SK-N-SH (cell line): ENCODE measurements around the gene TCP10L.

ENCODE experiments used
- EP300 ChIP-seq, 2 experiments: IDR thresholded peaks; 2 replicates each; pipeline versions ENCODE4 v1.4.0 to v1.6.1; 2012; ENCODE audit warnings: borderline replicate concordance in 1 of 2, low read depth in 1 of 2, low read length in 1 of 2
- EZH2phosphoT487 ChIP-seq: fragments of 200-600 bp; sonication (generic); IDR thresholded peaks from 2 replicates; pipeline ENCODE4 v1.6.1; 2017; ENCODE audit warnings: low read depth, mixed run types, mild to moderate bottlenecking, antibody characterized with exemption, moderate library complexity, borderline replicate concordance
- POLR2AphosphoS5 ChIP-seq: IDR thresholded peaks from 2 replicates; pipeline ENCODE4 v1.6.1; 2012; ENCODE audit warnings: low read depth, low read length
- RAD21 ChIP-seq: IDR thresholded peaks from 2 replicates; pipeline ENCODE4 v1.6.1; 2012; ENCODE audit warnings: mild to moderate bottlenecking, low read length
- SIN3A ChIP-seq: IDR thresholded peaks from 2 replicates; pipeline ENCODE4 v1.6.1; 2012; ENCODE audit warnings: low read depth, mild to moderate bottlenecking, low read length, moderate library complexity, borderline replicate concordance
- TAF1 ChIP-seq: IDR thresholded peaks from 2 replicates; pipeline ENCODE4 v1.6.1; 2012; ENCODE audit warnings: low read depth, mild to moderate bottlenecking, low read length, moderate library complexity, borderline replicate concordance
- TCF12 ChIP-seq: IDR thresholded peaks from 2 replicates; pipeline ENCODE4 v1.4.0; 2012
- TEAD4 ChIP-seq: IDR thresholded peaks from 2 replicates; pipeline ENCODE4 v1.4.0; 2012; ENCODE audit warnings: mild to moderate bottlenecking, borderline replicate concordance; ENCODE audit not compliant: insufficient read depth
- TF ChIP-seq, protein P1 (sequence below): fragments of 200-600 bp; sonication (generic); IDR thresholded peaks from 2 replicates; pipeline ENCODE4 v1.6.1; 2017; ENCODE audit warnings: antibody characterized with exemption, mild to moderate bottlenecking, moderate library complexity
- TF ChIP-seq, protein P2 (sequence below): IDR thresholded peaks from 2 replicates; pipeline ENCODE4 v1.4.0; 2012; ENCODE audit warnings: low read depth
- TF ChIP-seq, protein P3 (sequence below): fragments of 150-350 bp; IDR thresholded peaks from 2 replicates; pipeline ENCODE4 v1.6.1; 2017; ENCODE audit warnings: antibody characterized with exemption, low read length, low read depth, borderline replicate concordance
- TF ChIP-seq, protein P4 (sequence below): IDR thresholded peaks from 2 replicates; pipeline ENCODE4 v1.6.1; 2012; ENCODE audit warnings: mild to moderate bottlenecking, low read depth, low read length, moderate library complexity

DNA sequence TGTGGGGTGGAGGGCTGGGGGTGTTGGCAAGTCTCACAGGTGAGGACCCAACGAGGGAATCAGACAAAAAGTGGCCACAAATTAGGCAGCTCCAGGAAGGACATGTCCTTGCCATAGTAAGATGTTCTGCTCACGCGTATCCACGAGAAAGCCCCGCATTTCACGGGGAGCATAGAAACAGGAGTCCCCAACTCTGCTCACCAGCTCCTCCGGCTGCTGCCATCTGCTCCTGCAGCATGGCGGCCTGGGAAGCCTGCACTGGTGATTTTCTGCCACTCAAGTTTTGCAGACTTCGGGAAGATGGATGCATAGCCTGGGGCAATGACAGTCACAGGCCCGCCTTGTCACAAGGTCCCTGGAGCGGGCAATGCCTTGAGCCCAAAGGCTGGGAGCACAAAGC lies 9.3 kb downstream of the TCP10L start:
- no peak for TF ChIP-seq POLR2AphosphoS5
- TF ChIP-seq, protein P1, sequence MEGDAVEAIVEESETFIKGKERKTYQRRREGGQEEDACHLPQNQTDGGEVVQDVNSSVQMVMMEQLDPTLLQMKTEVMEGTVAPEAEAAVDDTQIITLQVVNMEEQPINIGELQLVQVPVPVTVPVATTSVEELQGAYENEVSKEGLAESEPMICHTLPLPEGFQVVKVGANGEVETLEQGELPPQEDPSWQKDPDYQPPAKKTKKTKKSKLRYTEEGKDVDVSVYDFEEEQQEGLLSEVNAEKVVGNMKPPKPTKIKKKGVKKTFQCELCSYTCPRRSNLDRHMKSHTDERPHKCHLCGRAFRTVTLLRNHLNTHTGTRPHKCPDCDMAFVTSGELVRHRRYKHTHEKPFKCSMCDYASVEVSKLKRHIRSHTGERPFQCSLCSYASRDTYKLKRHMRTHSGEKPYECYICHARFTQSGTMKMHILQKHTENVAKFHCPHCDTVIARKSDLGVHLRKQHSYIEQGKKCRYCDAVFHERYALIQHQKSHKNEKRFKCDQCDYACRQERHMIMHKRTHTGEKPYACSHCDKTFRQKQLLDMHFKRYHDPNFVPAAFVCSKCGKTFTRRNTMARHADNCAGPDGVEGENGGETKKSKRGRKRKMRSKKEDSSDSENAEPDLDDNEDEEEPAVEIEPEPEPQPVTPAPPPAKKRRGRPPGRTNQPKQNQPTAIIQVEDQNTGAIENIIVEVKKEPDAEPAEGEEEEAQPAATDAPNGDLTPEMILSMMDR, result no peak
- TF ChIP-seq, protein P2, sequence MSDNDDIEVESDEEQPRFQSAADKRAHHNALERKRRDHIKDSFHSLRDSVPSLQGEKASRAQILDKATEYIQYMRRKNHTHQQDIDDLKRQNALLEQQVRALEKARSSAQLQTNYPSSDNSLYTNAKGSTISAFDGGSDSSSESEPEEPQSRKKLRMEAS, result no peak
- no peak for TF ChIP-seq TCF12
- TF ChIP-seq EZH2phosphoT487, result no peak
- no peak for TF ChIP-seq TEAD4
- TF ChIP-seq RAD21, result no peak
- TF ChIP-seq SIN3A, result no peak
- no peak for TF ChIP-seq EP300 (IDR thresholded peaks at IDR 0.05; ENCODE audit: borderline replicate concordance in 1 of 2, low read depth in 1 of 2, low read length in 1 of 2)
- no peak for TF ChIP-seq TAF1
- TF ChIP-seq, protein P3, sequence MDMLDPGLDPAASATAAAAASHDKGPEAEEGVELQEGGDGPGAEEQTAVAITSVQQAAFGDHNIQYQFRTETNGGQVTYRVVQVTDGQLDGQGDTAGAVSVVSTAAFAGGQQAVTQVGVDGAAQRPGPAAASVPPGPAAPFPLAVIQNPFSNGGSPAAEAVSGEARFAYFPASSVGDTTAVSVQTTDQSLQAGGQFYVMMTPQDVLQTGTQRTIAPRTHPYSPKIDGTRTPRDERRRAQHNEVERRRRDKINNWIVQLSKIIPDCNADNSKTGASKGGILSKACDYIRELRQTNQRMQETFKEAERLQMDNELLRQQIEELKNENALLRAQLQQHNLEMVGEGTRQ, result no peak
- TF ChIP-seq, protein P4, sequence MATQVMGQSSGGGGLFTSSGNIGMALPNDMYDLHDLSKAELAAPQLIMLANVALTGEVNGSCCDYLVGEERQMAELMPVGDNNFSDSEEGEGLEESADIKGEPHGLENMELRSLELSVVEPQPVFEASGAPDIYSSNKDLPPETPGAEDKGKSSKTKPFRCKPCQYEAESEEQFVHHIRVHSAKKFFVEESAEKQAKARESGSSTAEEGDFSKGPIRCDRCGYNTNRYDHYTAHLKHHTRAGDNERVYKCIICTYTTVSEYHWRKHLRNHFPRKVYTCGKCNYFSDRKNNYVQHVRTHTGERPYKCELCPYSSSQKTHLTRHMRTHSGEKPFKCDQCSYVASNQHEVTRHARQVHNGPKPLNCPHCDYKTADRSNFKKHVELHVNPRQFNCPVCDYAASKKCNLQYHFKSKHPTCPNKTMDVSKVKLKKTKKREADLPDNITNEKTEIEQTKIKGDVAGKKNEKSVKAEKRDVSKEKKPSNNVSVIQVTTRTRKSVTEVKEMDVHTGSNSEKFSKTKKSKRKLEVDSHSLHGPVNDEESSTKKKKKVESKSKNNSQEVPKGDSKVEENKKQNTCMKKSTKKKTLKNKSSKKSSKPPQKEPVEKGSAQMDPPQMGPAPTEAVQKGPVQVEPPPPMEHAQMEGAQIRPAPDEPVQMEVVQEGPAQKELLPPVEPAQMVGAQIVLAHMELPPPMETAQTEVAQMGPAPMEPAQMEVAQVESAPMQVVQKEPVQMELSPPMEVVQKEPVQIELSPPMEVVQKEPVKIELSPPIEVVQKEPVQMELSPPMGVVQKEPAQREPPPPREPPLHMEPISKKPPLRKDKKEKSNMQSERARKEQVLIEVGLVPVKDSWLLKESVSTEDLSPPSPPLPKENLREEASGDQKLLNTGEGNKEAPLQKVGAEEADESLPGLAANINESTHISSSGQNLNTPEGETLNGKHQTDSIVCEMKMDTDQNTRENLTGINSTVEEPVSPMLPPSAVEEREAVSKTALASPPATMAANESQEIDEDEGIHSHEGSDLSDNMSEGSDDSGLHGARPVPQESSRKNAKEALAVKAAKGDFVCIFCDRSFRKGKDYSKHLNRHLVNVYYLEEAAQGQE, result no peak
